Osteoblast (primary cell): ENCODE results near the gene EYS. TPM values are rescaled to one million over a fixed set of nuclear protein-coding genes. Genes with fewer than 3 reads are reported as not detected.
"Not testable (repeated sequence)": the region's sequence is repeated elsewhere in the genome, so short reads cannot be mapped to it uniquely, and the experiment has no call there.

Experiments
- DNase-seq: peaks from one replicate; pipeline ENCODE4 v3.0.0; 2011; ENCODE audit warnings: low spot score, mixed read lengths; ENCODE audit not compliant: insufficient read length; ENCODE audit errors: missing footprints
- H2AFZ ChIP-seq: 2 replicates; pipeline ENCODE4 v1.6.0; 2011; ENCODE audit warnings: mild to moderate bottlenecking, low read length
- H3K27ac ChIP-seq: 2 replicates; pipeline ENCODE4 v1.5.1; 2011; ENCODE audit warnings: mild to moderate bottlenecking, low read depth, low read length, moderate library complexity
- H3K27me3 ChIP-seq: 2 replicates; pipeline ENCODE4 v1.6.0; 2012; ENCODE audit warnings: mild to moderate bottlenecking, control low read depth, inconsistent platforms, low read length, moderate library complexity; ENCODE audit not compliant: insufficient read depth
- H3K36me3 ChIP-seq: 2 replicates; pipeline ENCODE4 v1.5.1; 2011; ENCODE audit warnings: mild to moderate bottlenecking, low read length, control low read depth, moderate library complexity; ENCODE audit not compliant: insufficient read depth
- H3K4me1 ChIP-seq: 2 replicates; pipeline ENCODE4 v1.5.1; 2011; ENCODE audit warnings: mild to moderate bottlenecking, low read length, control low read depth, moderate library complexity; ENCODE audit not compliant: insufficient read depth
- H3K4me2 ChIP-seq: 2 replicates; pipeline ENCODE4 v1.6.0; 2011; ENCODE audit warnings: mild to moderate bottlenecking, low read length; ENCODE audit not compliant: insufficient read depth
- H3K4me3 ChIP-seq: fragments of 200-600 bp; sonication (generic); 3 replicates; pipeline ENCODE4 v1.5.1; 2012; ENCODE audit warnings: mild to moderate bottlenecking, low read length, inconsistent platforms; ENCODE audit not compliant: insufficient read depth
- H3K79me2 ChIP-seq: 2 replicates; pipeline ENCODE4 v1.6.0; 2012; ENCODE audit warnings: mild to moderate bottlenecking, low read length, control low read depth, inconsistent platforms; ENCODE audit not compliant: insufficient read depth
- H3K9me3 ChIP-seq: 2 replicates; pipeline ENCODE4 v1.5.1; 2011; ENCODE audit warnings: low read depth, low read length, control low read depth
- H4K20me1 ChIP-seq: 2 replicates; pipeline ENCODE4 v1.6.0; 2012; ENCODE audit warnings: mild to moderate bottlenecking, low read length, control low read depth; ENCODE audit not compliant: insufficient read depth
- CTCF ChIP-seq: IDR thresholded peaks from 2 replicates; pipeline ENCODE4 v1.5.1; 2011; ENCODE audit warnings: mild to moderate bottlenecking, low read depth, low read length, moderate library complexity; ENCODE audit errors: extremely low read depth
- total RNA-seq: library from RNA; depleted of rRNA; stranded (reverse); fragments of >200 nt; gene quantifications from 2 replicates; pipeline ENCODE4 v1.2.3, GENCODE V29; 2012

Gene EYS
- total RNA-seq, 1 donor: under 0.01 TPM

- Histone ChIP-seq H3K27me3 (no peaks in the 10 kb centered on the region), H2AFZ (no peak overlapping the region), H3K4me2 (peak overlapping the region; percentile 59), H3K4me3 (no peak overlapping the region), H3K4me1 (peaks cover 31% of the 10 kb centered on the region), H3K79me2 (no peaks in the 10 kb centered on the region), H3K27ac (peak overlapping the region; percentile 65), H3K9me3 (no peaks in the 10 kb centered on the region), H3K36me3 (no peaks in the 10 kb centered on the region), H4K20me1 (no peaks in the 10 kb centered on the region)
- no peak for DNase-seq
- TF ChIP-seq CTCF: no peak
These were observed 1901.7 kb downstream of the EYS start for GRCh38 chr6:63805345-63805744.

- peak overlapping the region; percentile 65 for H3K27ac ChIP-seq
- peaks cover 31% of the 10 kb centered on the region for H3K4me1 ChIP-seq
- no peaks in the 10 kb centered on the region for H3K79me2 ChIP-seq
- H3K4me2 ChIP-seq: peak overlapping the region; percentile 15
- no peaks in the 10 kb centered on the region for H3K9me3 ChIP-seq
- no peak for TF ChIP-seq CTCF
- no peak for DNase-seq
- H2AFZ ChIP-seq: no peak overlapping the region
- H4K20me1 ChIP-seq: no peaks in the 10 kb centered on the region
- no peaks in the 10 kb centered on the region for H3K27me3 ChIP-seq
- no peak overlapping the region for H3K4me3 ChIP-seq
- H3K36me3 ChIP-seq: no peaks in the 10 kb centered on the region
These were observed 1902.6 kb downstream of the EYS start for GRCh38 chr6:63804381-63804956.

- DNase-seq: no peak
- no peaks in the 10 kb centered on the region for H3K79me2 ChIP-seq
- H2AFZ ChIP-seq: no peak overlapping the region
- H3K9me3 ChIP-seq: no peaks in the 10 kb centered on the region
- no peak overlapping the region for H3K27ac ChIP-seq
- H3K36me3 ChIP-seq: no peaks in the 10 kb centered on the region
- TF ChIP-seq CTCF: no peak
- H3K4me3 ChIP-seq: no peak overlapping the region
- no peak overlapping the region for H3K4me2 ChIP-seq
- H3K27me3 ChIP-seq: no peaks in the 10 kb centered on the region
- H4K20me1 ChIP-seq: no peaks in the 10 kb centered on the region
- H3K4me1 ChIP-seq: peaks cover 31% of the 10 kb centered on the region
These were observed 1903.7 kb downstream of the EYS start for GRCh38 chr6:63803371-63803770.

- no peak overlapping the region for H3K4me2 ChIP-seq
- peaks cover 31% of the 10 kb centered on the region for H3K4me1 ChIP-seq
- H3K27me3 ChIP-seq: no peaks in the 10 kb centered on the region
- no peaks in the 10 kb centered on the region for H3K36me3 ChIP-seq
- H3K9me3 ChIP-seq: no peaks in the 10 kb centered on the region
- no peak overlapping the region for H3K27ac ChIP-seq
- TF ChIP-seq CTCF: peak; percentile 78
- no peak for DNase-seq
- no peaks in the 10 kb centered on the region for H3K79me2 ChIP-seq
- no peak overlapping the region for H2AFZ ChIP-seq
- H4K20me1 ChIP-seq: no peaks in the 10 kb centered on the region
- H3K4me3 ChIP-seq: no peak overlapping the region
These were observed 1904.3 kb downstream of the EYS start for GRCh38 chr6:63802606-63803206.

- H3K27me3 ChIP-seq, H2AFZ ChIP-seq, H3K9me3 ChIP-seq, H4K20me1 ChIP-seq, H3K4me2 ChIP-seq, H3K4me3 ChIP-seq, H3K79me2 ChIP-seq, H3K36me3 ChIP-seq, H3K27ac ChIP-seq, DNase-seq: not testable (repeated sequence)
- H3K4me1 ChIP-seq: peaks cover 14% of the 10 kb centered on the region
These were observed 1906.6 kb downstream of the EYS start for GRCh38 chr6:63800386-63800785.
